ENCODE data around the gene TMEM191C. TPM values are rescaled to one million over a fixed set of nuclear protein-coding genes. Genes with fewer than 3 reads are reported as not detected.
"Not testable (repeated sequence)": the region's sequence is repeated elsewhere in the genome, so short reads cannot be mapped to it uniquely, and the experiment has no call there.

Gene TMEM191C
- total RNA-seq, 1 donor from 2014 or later: 0.92 TPM

GRCh38 chr22:21472984-21473383 is 5.8 kb downstream of the TMEM191C start:
- DNase-seq (ENCODE audit: low read depth, low spot score): not testable (repeated sequence)

GRCh38 chr22:21473664-21474063 is 6.5 kb downstream of the TMEM191C start:
- not testable (repeated sequence) for DNase-seq (ENCODE audit: low read depth, low spot score)

- DNase-seq (ENCODE audit: low read depth, low spot score): not testable (repeated sequence)
Observed at GRCh38 chr22:21484039-21484438, 16.9 kb downstream of the TMEM191C start.

- not testable (repeated sequence) for DNase-seq (ENCODE audit: low read depth, low spot score)
Observed at GRCh38 chr22:21487723-21488122, 20.5 kb downstream of the TMEM191C start.

- not testable (repeated sequence) for DNase-seq (ENCODE audit: low read depth, low spot score)
Observed at GRCh38 chr22:21489149-21489680, 22.0 kb downstream of the TMEM191C start.

GRCh38 chr22:21490556-21490955 is 23.4 kb downstream of the TMEM191C start:
- DNase-seq (ENCODE audit: low read depth, low spot score): not testable (repeated sequence)

GRCh38 chr22:21492271-21492670 is 25.1 kb downstream of the TMEM191C start:
- DNase-seq (ENCODE audit: low read depth, low spot score): not testable (repeated sequence)

GRCh38 chr22:21493789-21494782 is 26.9 kb downstream of the TMEM191C start:
- not testable (repeated sequence) for DNase-seq (ENCODE audit: low read depth, low spot score)

GRCh38 chr22:21497984-21498383 is 30.8 kb downstream of the TMEM191C start:
- DNase-seq (ENCODE audit: low read depth, low spot score): not testable (repeated sequence)

- not testable (repeated sequence) for DNase-seq (ENCODE audit: low read depth, low spot score)
Observed at GRCh38 chr22:21498489-21498888, 31.3 kb downstream of the TMEM191C start.

GRCh38 chr22:21499623-21500506 is 32.7 kb downstream of the TMEM191C start:
- not testable (repeated sequence) for DNase-seq (ENCODE audit: low read depth, low spot score)

- DNase-seq (ENCODE audit: low read depth, low spot score): not testable (repeated sequence)
Observed at GRCh38 chr22:21510397-21510796, 43.2 kb downstream of the TMEM191C start.

GRCh38 chr22:21512022-21512421 is 44.8 kb downstream of the TMEM191C start:
- DNase-seq (ENCODE audit: low read depth, low spot score): not testable (repeated sequence)

- DNase-seq (ENCODE audit: low read depth, low spot score): not testable (repeated sequence)
Observed at GRCh38 chr22:21514117-21514516, 46.9 kb downstream of the TMEM191C start.

- DNase-seq (ENCODE audit: low read depth, low spot score): not testable (repeated sequence)
Observed at GRCh38 chr22:21515234-21515633, 48.0 kb downstream of the TMEM191C start.

- DNase-seq (ENCODE audit: low read depth, low spot score): not testable (repeated sequence)
Observed at GRCh38 chr22:21516522-21516921, 49.3 kb downstream of the TMEM191C start.

- DNase-seq (ENCODE audit: low read depth, low spot score): not testable (repeated sequence)
Observed at GRCh38 chr22:21516970-21517764, 50.0 kb downstream of the TMEM191C start.

Data from pulmonary artery endothelial cell (primary cell).